IMR-90 (cell line): Measurements from ENCODE around the gene ZNF181. TPM values are rescaled to one million over a fixed set of nuclear protein-coding genes. Genes with fewer than 3 reads are reported as not detected.

Source experiments
- ATAC-seq: fragments of 200-7000 bp; cut with Tn5 transposase; 2 replicates; pipeline ENCODE4 v1.9.1; 2020; ENCODE audit warnings: low read depth, mild to moderate bottlenecking, moderate library complexity
- BruUV-seq: library from RNA; stranded (reverse); fragments of 400-500 nt; replicated peaks from 2 replicates; lab custom pipeline; 2021; lab: Mats Ljungman, UMichigan
- CTCF ChIA-PET: fragments of 300-600 bp; formaldehyde crosslinking; extraction: SDS; loops from one replicate; lab custom pipeline; 2021; ENCODE audit warnings: antibody characterized with exemption; lab: Yijun Ruan, JAX
- POLR2A ChIA-PET: fragments of 300-600 bp; sonication (Branson Sonifier 250); formaldehyde crosslinking; loops from one replicate; lab custom pipeline; 2022; ENCODE audit warnings: antibody characterized with exemption; ENCODE audit not compliant: unreplicated experiment; lab: Charles Lee
- DNase-seq: peaks from one replicate; pipeline ENCODE4 v3.0.0; 2013
- H2AFZ ChIP-seq: replicated peaks from 2 replicates; pipeline ENCODE3; 2013; ENCODE audit warnings: low read length, mild to moderate bottlenecking; ENCODE audit not compliant: poor library complexity
- H2AK5ac ChIP-seq: 2 replicates; pipeline ENCODE4 v1.6.1; 2013; ENCODE audit warnings: low read depth, low read length, inconsistent platforms
- H2AK9ac ChIP-seq: replicated peaks from 2 replicates; pipeline ENCODE3; 2013; ENCODE audit warnings: mild to moderate bottlenecking, low read depth, low read length, moderate library complexity; ENCODE audit not compliant: poor library complexity
- H2BK120ac ChIP-seq: 2 replicates; pipeline ENCODE4 v1.6.1; 2013; ENCODE audit warnings: low read depth, low read length, inconsistent platforms
- H2BK15ac ChIP-seq: 3 replicates; pipeline ENCODE4 v1.6.1; 2013; ENCODE audit warnings: low read depth, low read length, inconsistent platforms
- H2BK20ac ChIP-seq: 2 replicates; pipeline ENCODE4 v1.6.1; 2013; ENCODE audit warnings: low read depth, mild to moderate bottlenecking, inconsistent platforms, low read length, moderate library complexity
- H2BK5ac ChIP-seq: 2 replicates; pipeline ENCODE4 v1.6.1; 2013; ENCODE audit warnings: mild to moderate bottlenecking, low read depth, low read length, inconsistent platforms; ENCODE audit not compliant: poor library complexity, severe bottlenecking
- H3K14ac ChIP-seq: replicated peaks from 2 replicates; pipeline ENCODE4 v1.6.1; 2013; ENCODE audit warnings: low read depth, low read length, inconsistent platforms
- H3K18ac ChIP-seq: 2 replicates; pipeline ENCODE4 v1.6.1; 2013; ENCODE audit warnings: low read depth, low read length, control low read depth
- H3K23ac ChIP-seq: 2 replicates; pipeline ENCODE4 v1.6.1; 2013; ENCODE audit warnings: low read depth, low read length, inconsistent platforms
- H3K27ac ChIP-seq: 2 replicates; pipeline ENCODE4 v1.5.1; 2013; ENCODE audit warnings: mild to moderate bottlenecking, control low read depth, low read length; ENCODE audit not compliant: insufficient read depth
- H3K27me3 ChIP-seq: 2 replicates; pipeline ENCODE4 v1.6.1; 2013; ENCODE audit warnings: low read length; ENCODE audit not compliant: control insufficient read depth, insufficient read depth
- H3K36me3 ChIP-seq: 2 replicates; pipeline ENCODE4 v1.6.1; 2013; ENCODE audit warnings: low read length, mixed read lengths; ENCODE audit not compliant: control insufficient read depth, insufficient read depth
- H3K4ac ChIP-seq: 2 replicates; pipeline ENCODE4 v1.6.1; 2013; ENCODE audit warnings: low read depth, low read length, inconsistent platforms
- H3K4me1 ChIP-seq: 2 replicates; pipeline ENCODE4 v1.6.1; 2013; ENCODE audit warnings: low read length, mixed read lengths; ENCODE audit not compliant: control insufficient read depth, insufficient read depth
- H3K4me2 ChIP-seq: 2 replicates; pipeline ENCODE4 v1.6.1; 2013; ENCODE audit warnings: low read depth, mild to moderate bottlenecking, control low read depth, low read length, moderate library complexity
- H3K4me3 ChIP-seq: 2 replicates; pipeline ENCODE4 v1.5.1; 2013; ENCODE audit warnings: low read depth, mild to moderate bottlenecking, control low read depth, low read length, moderate library complexity; ENCODE audit not compliant: insufficient read depth
- H3K56ac ChIP-seq: 2 replicates; pipeline ENCODE4 v1.6.1; 2013; ENCODE audit warnings: low read length, inconsistent platforms; ENCODE audit not compliant: insufficient read depth; ENCODE audit errors: extremely low read depth
- H3K79me1 ChIP-seq, 2 experiments: 2 replicates each; pipeline ENCODE4 v1.6.1; 2013; ENCODE audit warnings: low read length in 2 of 2, inconsistent platforms in 1 of 2, low read depth in 1 of 2
- H3K9ac ChIP-seq: 2 replicates; pipeline ENCODE4 v1.6.1; 2013; ENCODE audit warnings: low read depth, low read length, control low read depth
- H3K9me1 ChIP-seq: 2 replicates; pipeline ENCODE4 v1.6.1; 2013; ENCODE audit warnings: low read length, inconsistent platforms; ENCODE audit not compliant: insufficient read depth
- H3K9me3 ChIP-seq: 2 replicates; pipeline ENCODE4 v1.6.1; 2013; ENCODE audit warnings: low read length; ENCODE audit not compliant: control insufficient read depth, insufficient read depth
- H4K20me1 ChIP-seq: 2 replicates; pipeline ENCODE4 v1.6.1; 2013; ENCODE audit warnings: low read length, inconsistent platforms; ENCODE audit not compliant: insufficient read depth
- H4K5ac ChIP-seq: 2 replicates; pipeline ENCODE4 v1.6.1; 2013; ENCODE audit warnings: mild to moderate bottlenecking, low read depth, low read length, control low read depth
- H4K8ac ChIP-seq, 2 experiments: 2 replicates each; pipeline ENCODE4 v1.6.1; 2013; ENCODE audit warnings: low read depth in 2 of 2, low read length in 2 of 2, control low read depth in 1 of 2, inconsistent platforms in 1 of 2
- H4K91ac ChIP-seq: 2 replicates; pipeline ENCODE4 v1.6.1; 2013; ENCODE audit warnings: low read depth, low read length, inconsistent platforms; ENCODE audit not compliant: insufficient read depth
- BHLHE40 ChIP-seq: fragments of 150-350 bp; IDR thresholded peaks from 2 replicates; pipeline ENCODE4 v1.6.1; 2016; ENCODE audit warnings: mild to moderate bottlenecking, low read depth, low read length
- CEBPB ChIP-seq: IDR thresholded peaks from 2 replicates; pipeline ENCODE4 v1.6.1; 2012; ENCODE audit warnings: low read depth, low read length, improper control_type of control experiment
- CHD1 ChIP-seq: IDR thresholded peaks from 2 replicates; pipeline ENCODE4 v1.6.1; 2012; ENCODE audit warnings: low read depth, low read length, improper control_type of control experiment
- CTCF ChIP-seq: conservative IDR thresholded peaks from 2 replicates; pipeline ENCODE4 v1.5.1; 2012; ENCODE audit warnings: mild to moderate bottlenecking, low read depth, low read length, improper control_type of control experiment
- MAFK ChIP-seq: IDR thresholded peaks from 2 replicates; pipeline ENCODE4 v1.6.1; 2012; ENCODE audit warnings: low read depth, low read length, improper control_type of control experiment
- MAZ ChIP-seq: IDR thresholded peaks from 2 replicates; pipeline ENCODE4 v1.6.1; 2012; ENCODE audit warnings: low read depth, mild to moderate bottlenecking, low read length, improper control_type of control experiment, moderate library complexity, borderline replicate concordance
- MXI1 ChIP-seq: IDR thresholded peaks from 2 replicates; pipeline ENCODE4 v1.6.1; 2012; ENCODE audit warnings: low read depth, mild to moderate bottlenecking, low read length, moderate library complexity, borderline replicate concordance
- NFE2L2 ChIP-seq: fragments of 150-350 bp; IDR thresholded peaks from 2 replicates; pipeline ENCODE4 v1.6.1; 2016; ENCODE audit warnings: low read depth, mild to moderate bottlenecking, low read length
- POLR2A ChIP-seq: IDR thresholded peaks from 2 replicates; pipeline ENCODE4 v1.6.1; 2012; ENCODE audit warnings: mild to moderate bottlenecking, low read depth, low read length
- RAD21 ChIP-seq: IDR thresholded peaks from 2 replicates; pipeline ENCODE4 v1.6.1; 2012; ENCODE audit warnings: low read length, improper control_type of control experiment
- RFX5 ChIP-seq: IDR thresholded peaks from 2 replicates; pipeline ENCODE4 v1.8.0; 2012; ENCODE audit warnings: low read depth, mild to moderate bottlenecking, low read length, moderate library complexity
- WGBS, 2 experiments: methylation state at CpG; one replicate each; pipeline versions ENCODE4 v1.1.5 to v1.1.7; 2013; ENCODE audit warnings: missing lambda C conversion rate in 2 of 2; ENCODE audit not compliant: insufficient read length in 1 of 2; ENCODE audit errors: extremely low coverage in 2 of 2; 5-methylcytosine and 5-hydroxymethylcytosine counted together
- dilution Hi-C: fragments of 300-500 bp; cut with HindIII; formaldehyde crosslinking; loops from one replicate; pipeline ENCODE4 v1.14.3; 2018; ENCODE audit warnings: low sequenced_read_pairs; ENCODE audit not compliant: unreplicated experiment
- in situ Hi-C: fragments of 300-500 bp; cut with MboI; formaldehyde crosslinking; loops from 3 replicates; pipeline ENCODE4 v1.14.3; 2019; ENCODE audit warnings: low sequenced_read_pairs, inconsistent platforms, mixed read lengths
- intact Hi-C: fragments of 100-400 bp; cut with micrococcal nuclease; formaldehyde crosslinking; loops from 2 replicates; pipeline ENCODE4 v1.10.0; 2022
- polyA plus RNA-seq, 3 experiments: library from polyadenylated mRNA; depleted of rRNA; stranded (reverse); fragments of >200 nt; gene quantifications; 2 replicates each; pipeline ENCODE4 v1.2.3, GENCODE V29; 2012; ENCODE audit warnings: low replicate concordance in 1 of 3
- total RNA-seq: library from RNA; depleted of rRNA; stranded (reverse); fragments of >200 nt; gene quantifications from 2 replicates; pipeline ENCODE4 v1.2.3, GENCODE V29; 2012
- TF ChIP-seq, protein P1 (sequence below): fragments of 150-350 bp; IDR thresholded peaks from 2 replicates; pipeline ENCODE4 v1.6.1; 2016; ENCODE audit warnings: low read depth, mild to moderate bottlenecking, low read length, moderate library complexity, borderline replicate concordance

ZNF181 gene
- total and polyA plus RNA-seq, 2 of the 4 experiments (the other 2 are of a cell fraction), result 3.8 to 7.5 TPM

DNA sequence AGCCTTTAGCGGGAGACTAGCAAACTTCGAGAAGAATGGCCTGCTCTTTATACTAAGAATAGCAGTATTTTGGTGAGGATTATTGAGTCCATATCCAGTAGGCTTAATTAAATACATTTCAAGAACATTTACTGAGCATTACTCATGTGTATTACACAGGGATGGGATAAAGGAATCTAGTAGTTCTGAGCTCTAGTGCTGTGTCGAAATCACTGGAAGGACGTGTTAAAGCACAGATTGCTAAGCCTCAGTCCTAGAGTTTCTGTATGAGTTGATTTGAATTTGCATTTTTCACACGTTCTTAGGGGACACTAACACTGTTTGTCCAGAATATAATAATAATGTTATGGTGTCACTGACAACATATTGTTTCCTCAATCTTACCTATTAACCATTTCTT is 47.6 kb upstream of the ZNF181 start:
- dilution Hi-C loops, result no loop called here

More for the DNA sequence above, 47.6 kb upstream of the ZNF181 start:
- H4K20me1 ChIP-seq, result no peaks in the 10 kb centered on the region
- no peak overlapping the region for H2AK9ac ChIP-seq
- no CpG with 5 or more reads among the region's 5 CpGs for WGBS, 2 experiments
- H3K4me3 ChIP-seq, result no peak overlapping the region
- H2BK5ac ChIP-seq, result no peak overlapping the region
- H2BK120ac ChIP-seq, result no peak overlapping the region
- H3K23ac ChIP-seq, result no peak overlapping the region
- H4K91ac ChIP-seq, result no peak overlapping the region
- no peak for ATAC-seq
- H3K36me3 ChIP-seq, result peaks cover 9% of the 10 kb centered on the region
- CTCF ChIA-PET, result no interaction called here
- H3K56ac ChIP-seq, result no peak overlapping the region
- H4K5ac ChIP-seq, result no peak overlapping the region
- no peaks in the 10 kb centered on the region; a peak in 1 of 4 replicates for H3K79me1 ChIP-seq
- no peak overlapping the region for H3K4ac ChIP-seq
- no peak overlapping the region for H2BK15ac ChIP-seq
- in situ Hi-C loops (no loop called here), intact Hi-C loops (no loop called here)
- no peak overlapping the region for H3K27ac ChIP-seq
- H3K9ac ChIP-seq, result no peak overlapping the region
- H2AFZ ChIP-seq, result no peak overlapping the region
- H3K27me3 ChIP-seq, result no peaks in the 10 kb centered on the region
- H3K14ac ChIP-seq, result no peak overlapping the region
- no peak overlapping the region for H2AK5ac ChIP-seq
- DNase-seq, result no peak
- no peak for TF ChIP-seq MXI1
- no peak for TF ChIP-seq CHD1
- no peak for TF ChIP-seq BHLHE40
- no peak for TF ChIP-seq POLR2A
- TF ChIP-seq MAZ, result no peak
- TF ChIP-seq, protein P1, sequence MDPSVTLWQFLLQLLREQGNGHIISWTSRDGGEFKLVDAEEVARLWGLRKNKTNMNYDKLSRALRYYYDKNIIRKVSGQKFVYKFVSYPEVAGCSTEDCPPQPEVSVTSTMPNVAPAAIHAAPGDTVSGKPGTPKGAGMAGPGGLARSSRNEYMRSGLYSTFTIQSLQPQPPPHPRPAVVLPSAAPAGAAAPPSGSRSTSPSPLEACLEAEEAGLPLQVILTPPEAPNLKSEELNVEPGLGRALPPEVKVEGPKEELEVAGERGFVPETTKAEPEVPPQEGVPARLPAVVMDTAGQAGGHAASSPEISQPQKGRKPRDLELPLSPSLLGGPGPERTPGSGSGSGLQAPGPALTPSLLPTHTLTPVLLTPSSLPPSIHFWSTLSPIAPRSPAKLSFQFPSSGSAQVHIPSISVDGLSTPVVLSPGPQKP, result no peak
- TF ChIP-seq MAFK, result no peak
- TF ChIP-seq RAD21, result no peak
- TF ChIP-seq CTCF, result no peak
- no peak for TF ChIP-seq RFX5
- TF ChIP-seq CEBPB, result no peak
- no peak for TF ChIP-seq NFE2L2
- H3K9me1 ChIP-seq, result no peaks in the 10 kb centered on the region
- POLR2A ChIA-PET, result no interaction called here
- H3K9me3 ChIP-seq, result peaks cover 18% of the 10 kb centered on the region
- H4K8ac ChIP-seq, result no peak overlapping the region
- no peak overlapping the region for H2BK20ac ChIP-seq
- BruUV-seq, result no TSS peak
- no peak overlapping the region for H3K4me2 ChIP-seq
- H3K4me1 ChIP-seq, result no peaks in the 10 kb centered on the region
- H3K18ac ChIP-seq, result no peak overlapping the region
